Eye (tissue), 1 donor: Measurements from ENCODE around the gene LAMTOR2.
"Not testable (repeated sequence)": the region's sequence is repeated elsewhere in the genome, so short reads cannot be mapped to it uniquely, and the experiment has no call there.

ENCODE experiments used
- DNase-seq: peaks from one replicate; pipeline ENCODE4 v3.0.0-alpha.2; 2015

Gene LAMTOR2

DNA sequence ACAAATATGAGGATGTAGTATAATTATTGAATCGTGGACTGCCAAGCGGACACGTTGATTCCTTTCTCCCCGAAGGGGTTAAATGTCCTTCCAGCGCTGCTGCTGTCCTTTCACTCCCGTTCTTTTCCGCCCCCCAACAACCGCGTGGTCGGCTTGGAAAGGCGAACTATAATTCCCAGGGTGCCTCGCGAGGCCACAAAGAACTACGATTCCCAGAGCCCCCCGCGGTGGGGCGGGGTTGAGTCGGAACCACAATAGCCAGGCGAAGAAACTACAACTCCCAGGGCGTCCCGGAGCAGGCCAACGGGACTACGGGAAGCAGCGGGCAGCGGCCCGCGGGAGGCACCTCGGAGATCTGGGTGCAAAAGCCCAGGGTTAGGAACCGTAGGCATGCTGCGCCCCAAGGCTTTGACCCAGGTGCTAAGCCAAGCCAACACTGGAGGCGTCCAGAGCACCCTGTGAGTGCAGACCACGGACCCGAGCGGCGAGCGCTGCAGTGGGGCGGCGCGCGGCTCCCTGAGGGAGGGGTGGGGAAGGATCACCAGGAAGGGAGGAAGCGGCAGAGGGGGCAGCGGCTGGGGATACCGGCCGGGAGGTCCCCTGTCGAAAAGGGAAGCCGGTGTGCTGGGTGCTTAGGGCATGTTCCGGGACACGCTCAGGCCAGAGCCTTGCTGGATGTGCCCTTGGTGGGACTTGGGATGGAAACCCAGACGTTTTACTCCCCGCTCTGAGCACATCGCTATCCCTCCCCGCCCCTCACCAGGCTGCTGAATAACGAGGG is at the start of gene LAMTOR2:
Gene LAMTOR2 (plus strand): TSS at position 283 of the 781 bp plus-strand sequence. CDS start 108 bp downstream, at position 391.
- DNase-seq, result peak; percentile 100

GRCh38 chr1:156004843-156005584 is 49.6 kb upstream of the LAMTOR2 start:
- DNase-seq, result no peak

DNA sequence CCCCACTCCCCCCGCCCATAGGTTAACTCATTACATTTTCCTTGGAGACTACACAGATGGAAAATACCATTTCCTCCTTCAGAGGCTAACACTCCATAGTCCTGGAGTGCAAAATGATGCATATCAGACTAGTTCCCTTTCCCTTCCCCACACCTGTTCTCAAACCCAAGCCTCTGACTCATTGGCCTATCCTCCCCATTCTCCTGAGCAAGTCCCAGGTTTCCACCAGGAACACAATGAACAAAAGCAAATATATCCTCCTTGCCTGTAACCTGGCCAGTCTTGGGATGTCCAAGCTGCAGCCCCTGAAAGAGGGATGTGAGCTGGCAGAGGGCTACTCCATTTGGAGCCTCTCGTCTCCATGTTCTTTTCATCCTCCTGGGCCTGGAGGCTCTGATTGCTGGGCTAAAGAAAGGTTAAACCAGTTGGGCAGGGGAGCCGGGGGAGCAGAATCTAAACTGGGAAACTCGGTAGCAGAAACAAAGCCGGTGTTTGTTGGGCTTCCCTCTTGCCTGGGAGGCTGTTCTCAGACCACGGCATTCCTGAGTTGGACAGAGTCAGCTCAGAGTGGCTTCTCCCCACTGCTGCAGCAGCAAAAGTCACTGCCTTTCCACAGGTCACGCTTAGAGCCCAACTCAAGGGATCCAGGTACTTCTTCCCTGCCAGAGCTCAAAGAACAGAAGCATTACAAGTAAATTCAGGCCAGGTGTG is 47.8 kb upstream of the LAMTOR2 start:
- no peak for DNase-seq

GRCh38 chr1:156009404-156009803 is 45.2 kb upstream of the LAMTOR2 start:
- no peak for DNase-seq

- DNase-seq, result no peak
Observed at GRCh38 chr1:156012051-156012817, 42.3 kb upstream of the LAMTOR2 start.

DNA sequence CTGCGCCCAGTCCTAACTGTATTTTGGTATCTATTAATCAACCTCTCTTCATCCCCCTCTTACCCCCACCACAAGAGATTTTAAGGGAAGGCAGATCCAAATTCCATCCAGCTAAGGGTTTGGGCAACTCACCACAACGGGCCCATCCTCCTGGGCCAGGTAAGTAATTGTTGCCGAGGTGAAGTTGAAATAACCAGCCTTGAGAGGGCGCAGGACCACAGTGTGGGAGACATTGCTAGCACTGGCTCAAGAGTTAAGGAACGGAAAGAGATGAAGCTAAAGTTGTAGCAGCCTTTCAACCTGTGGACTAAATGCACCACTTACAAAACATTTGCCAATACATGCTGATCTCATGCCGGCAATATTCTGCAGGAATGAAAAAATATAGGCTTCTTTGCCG is 39.8 kb upstream of the LAMTOR2 start:
- DNase-seq, result no peak

- DNase-seq, result no peak
Observed at GRCh38 chr1:156019946-156020292, 34.7 kb upstream of the LAMTOR2 start.

- DNase-seq, result peak; percentile 96
Observed at GRCh38 chr1:156020293-156021092, 34.1 kb upstream of the LAMTOR2 start, which contains the start of gene SSR2. Gene SSR2, minus strand, starts transcription at chr1:156020951. Its CDS starts 784 bp downstream, at chr1:156020167.

DNA sequence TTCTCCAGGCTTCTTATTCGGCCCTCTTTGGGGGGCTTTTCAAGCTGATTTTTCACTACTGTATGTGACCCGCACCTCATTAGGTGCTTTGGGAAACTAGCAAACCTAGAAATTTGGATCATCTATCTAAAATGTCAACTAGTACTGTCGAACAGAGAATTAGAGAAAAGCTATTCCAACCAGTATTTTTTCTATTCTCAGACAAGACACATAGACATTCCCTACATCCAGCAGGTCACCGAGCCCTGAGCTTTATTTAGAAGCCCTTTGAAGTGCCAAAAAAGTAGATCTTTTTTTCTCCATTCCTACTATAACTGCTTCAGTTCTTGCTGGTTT is 33.5 kb upstream of the LAMTOR2 start:
- no peak for DNase-seq

GRCh38 chr1:156021954-156022353 is 32.6 kb upstream of the LAMTOR2 start:
- DNase-seq, result no peak

DNA sequence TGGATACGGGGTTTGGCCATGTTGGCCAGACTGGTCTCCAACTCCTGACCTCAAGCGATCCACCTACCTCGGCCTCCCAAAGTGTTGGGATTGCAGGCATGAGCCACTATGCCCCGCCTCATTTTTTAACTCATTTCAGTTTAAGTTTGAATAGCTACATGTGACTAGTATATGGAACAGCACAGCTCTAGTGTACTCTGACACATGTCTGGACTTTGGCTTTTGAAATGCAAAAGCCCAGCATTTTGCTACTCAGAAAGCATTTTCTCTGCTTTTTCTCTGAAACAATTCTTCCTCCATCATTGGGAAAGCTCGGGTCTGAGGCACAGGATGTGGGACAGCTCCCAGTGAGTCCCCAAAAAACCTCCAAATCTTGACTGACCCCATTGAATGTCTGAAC is 29.8 kb upstream of the LAMTOR2 start:
- no peak for DNase-seq

- DNase-seq, result peak; percentile 69
Observed at GRCh38 chr1:156025876-156026275, 28.7 kb upstream of the LAMTOR2 start.

- DNase-seq, result no peak
Observed at GRCh38 chr1:156026588-156026987, 28.0 kb upstream of the LAMTOR2 start.

GRCh38 chr1:156033011-156033410 is 21.6 kb upstream of the LAMTOR2 start:
- DNase-seq, result no peak

DNA sequence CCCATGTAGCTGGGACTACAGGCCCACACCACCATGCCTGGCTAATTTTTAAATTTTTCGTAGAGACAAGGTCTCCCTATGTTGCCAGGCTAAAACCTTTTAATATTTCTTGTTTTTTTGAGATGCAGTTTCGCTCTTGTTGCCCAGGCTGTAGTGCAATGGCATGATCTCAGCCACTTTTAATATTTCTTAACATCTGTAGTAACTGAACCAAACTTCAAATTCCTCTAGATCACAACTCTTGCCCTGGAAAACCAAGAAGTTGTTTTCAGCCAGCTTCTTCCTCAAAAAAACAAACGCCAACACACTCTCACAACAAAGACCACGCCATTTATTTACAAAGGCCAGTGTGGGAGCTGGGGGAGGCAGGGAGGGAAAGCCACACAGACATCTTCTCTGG is 19.6 kb upstream of the LAMTOR2 start:
- DNase-seq, result not testable (repeated sequence)

GRCh38 chr1:156042828-156043227 is 11.8 kb upstream of the LAMTOR2 start:
- DNase-seq, result no peak

DNA sequence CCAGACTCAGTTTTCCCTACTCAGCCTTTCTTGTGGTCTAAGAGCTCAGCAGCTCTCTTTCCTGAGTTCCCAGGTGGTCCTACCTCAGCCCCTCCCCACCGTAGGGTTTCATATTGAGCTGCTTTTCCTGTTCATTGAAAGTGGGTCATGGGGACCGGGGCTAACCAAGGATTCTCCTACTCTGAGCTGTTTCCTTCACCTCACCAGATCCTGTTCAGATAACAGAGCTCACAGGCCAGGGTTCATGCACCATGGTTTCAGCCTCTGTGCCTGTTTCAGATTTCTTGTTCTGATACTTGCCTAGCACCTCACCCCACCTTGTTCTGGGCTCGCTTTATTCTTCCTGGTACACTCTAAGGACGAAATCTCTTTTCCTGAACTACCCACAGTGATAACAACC is 9.5 kb upstream of the LAMTOR2 start:
- no peak for DNase-seq

- no peak for DNase-seq
Observed at GRCh38 chr1:156048663-156049258, 5.8 kb upstream of the LAMTOR2 start.

DNA sequence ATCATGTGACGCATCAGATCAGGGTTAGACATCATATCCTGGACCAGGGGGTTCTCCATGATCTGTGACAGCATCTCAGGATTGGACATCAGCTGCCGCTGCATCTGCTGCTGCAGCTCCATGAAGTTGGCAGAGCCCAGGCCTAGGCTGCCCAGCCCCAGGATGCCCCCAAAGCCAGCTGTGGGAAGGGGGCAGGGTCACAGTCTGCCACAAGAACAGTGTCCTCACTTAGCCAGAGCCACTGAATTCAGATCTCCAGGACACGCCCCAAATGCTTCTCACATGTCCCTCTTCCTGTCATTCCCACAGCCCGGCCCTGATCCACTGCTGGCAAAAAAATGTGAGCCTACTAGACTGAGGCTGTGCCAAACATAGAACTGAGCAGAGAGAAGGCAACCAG is 4.2 kb upstream of the LAMTOR2 start:
- no peak for DNase-seq

GRCh38 chr1:156051011-156051725 is 3.4 kb upstream of the LAMTOR2 start:
- DNase-seq, result no peak
